HepG2 (cell line): ENCODE measurements around the gene SNN. TPM values are rescaled to one million over a fixed set of nuclear protein-coding genes. Genes with fewer than 3 reads are reported as not detected.

Source experiments
- BCL6 ChIP-seq: IDR thresholded peaks from 2 replicates; pipeline ENCODE4 v1.6.1; 2016; ENCODE audit warnings: missing genetic modification reagents, missing compliant biosample characterization
- HNRNPK ChIP-seq: fragments of 200-400 bp; formaldehyde crosslinking; IDR thresholded peaks from 2 replicates; pipeline ENCODE4 v1.6.1; 2018; ENCODE audit warnings: low read length, low read depth, moderate library complexity, mild to moderate bottlenecking; ENCODE audit not compliant: poor library complexity, severe bottlenecking
- PCBP1 ChIP-seq: fragments of 200-400 bp; formaldehyde crosslinking; IDR thresholded peaks from 2 replicates; pipeline ENCODE4 v1.6.1; 2017; ENCODE audit warnings: mild to moderate bottlenecking, low read depth, low read length, borderline replicate concordance
- SIN3A ChIP-seq: IDR thresholded peaks from 2 replicates; pipeline ENCODE4 v1.6.1; 2011; ENCODE audit warnings: low read depth, mild to moderate bottlenecking, control low read depth, low read length, borderline replicate concordance
- ZNF619 ChIP-seq: sonication (generic); formaldehyde crosslinking; IDR thresholded peaks from 2 replicates; pipeline ENCODE4 v1.4.0; 2020; ENCODE audit warnings: mild to moderate bottlenecking, missing genetic modification reagents
- polyA plus RNA-seq, 8 experiments: library from polyadenylated mRNA; depleted of rRNA in 3 of 8; stranded (reverse) in 7 of 8; unstranded in 1 of 8; fragments of >200 nt; fragmentation: Illumina TruSeq in 4 of 8; extraction: Trizol in 4 of 8; gene quantifications; 2 replicates each; pipeline versions ENCODE4 v1.2.1 to v1.2.3, GENCODE V29; 2011 to 2016; ENCODE audit warnings: low read depth in 4 of 8, missing spikeins in 1 of 8, mixed read lengths in 1 of 8; ENCODE audit not compliant: insufficient read depth in 1 of 8
- total RNA-seq, 5 experiments: library from RNA; depleted of rRNA; stranded (reverse); fragments of >200 nt; fragmentation: Illumina TruSeq; extraction: Trizol; gene quantifications; 2 replicates each; pipeline ENCODE4 v1.2.3, GENCODE V29; 2016; ENCODE audit warnings: low read depth in 1 of 5
- TF ChIP-seq, protein P1 (sequence below), 2 experiments: fragments of 450-650 bp in 1 of 2; sonication (generic) in 1 of 2; formaldehyde crosslinking; IDR thresholded peaks; 2 replicates each; pipeline versions ENCODE4 v1.5.0 to v1.8.0; 2020 to 2022; ENCODE audit warnings: mild to moderate bottlenecking in 1 of 2, missing genetic modification reagents in 1 of 2
- TF ChIP-seq, protein P2 (sequence below): sonication (generic); formaldehyde crosslinking; conservative IDR thresholded peaks from 2 replicates; pipeline ENCODE4 v1.5.0; 2020; ENCODE audit warnings: missing genetic modification reagents
- TF ChIP-seq, protein P3 (sequence below): sonication (generic); formaldehyde crosslinking; IDR thresholded peaks from 2 replicates; pipeline ENCODE4 v1.4.0; 2020; ENCODE audit warnings: mild to moderate bottlenecking, missing genetic modification reagents
- TF ChIP-seq, protein P4 (sequence below): IDR thresholded peaks from 2 replicates; pipeline ENCODE4 v1.6.1; 2016; ENCODE audit warnings: mild to moderate bottlenecking
- TF ChIP-seq, protein P5 (sequence below): sonication (generic); formaldehyde crosslinking; IDR thresholded peaks from 2 replicates; pipeline ENCODE4 v1.8.1; 2023; ENCODE audit warnings: missing genetic modification reagents, mild to moderate bottlenecking, borderline replicate concordance
- TF ChIP-seq, protein P6 (sequence below): sonication (generic); formaldehyde crosslinking; conservative IDR thresholded peaks from 2 replicates; pipeline ENCODE4 v1.4.0; 2020; ENCODE audit warnings: missing genetic modification reagents
- TF ChIP-seq, protein P7 (sequence below): sonication (generic); formaldehyde crosslinking; IDR thresholded peaks from 2 replicates; pipeline ENCODE4 v1.5.0; 2020; ENCODE audit warnings: mild to moderate bottlenecking, low read depth, missing genetic modification reagents, borderline replicate concordance

SNN gene
- total and polyA plus RNA-seq, 2 of the 13 experiments (the other 11 are each of a cell fraction or from before 2014, with no cell fraction given), result 5.2 to 8.4 TPM

DNA sequence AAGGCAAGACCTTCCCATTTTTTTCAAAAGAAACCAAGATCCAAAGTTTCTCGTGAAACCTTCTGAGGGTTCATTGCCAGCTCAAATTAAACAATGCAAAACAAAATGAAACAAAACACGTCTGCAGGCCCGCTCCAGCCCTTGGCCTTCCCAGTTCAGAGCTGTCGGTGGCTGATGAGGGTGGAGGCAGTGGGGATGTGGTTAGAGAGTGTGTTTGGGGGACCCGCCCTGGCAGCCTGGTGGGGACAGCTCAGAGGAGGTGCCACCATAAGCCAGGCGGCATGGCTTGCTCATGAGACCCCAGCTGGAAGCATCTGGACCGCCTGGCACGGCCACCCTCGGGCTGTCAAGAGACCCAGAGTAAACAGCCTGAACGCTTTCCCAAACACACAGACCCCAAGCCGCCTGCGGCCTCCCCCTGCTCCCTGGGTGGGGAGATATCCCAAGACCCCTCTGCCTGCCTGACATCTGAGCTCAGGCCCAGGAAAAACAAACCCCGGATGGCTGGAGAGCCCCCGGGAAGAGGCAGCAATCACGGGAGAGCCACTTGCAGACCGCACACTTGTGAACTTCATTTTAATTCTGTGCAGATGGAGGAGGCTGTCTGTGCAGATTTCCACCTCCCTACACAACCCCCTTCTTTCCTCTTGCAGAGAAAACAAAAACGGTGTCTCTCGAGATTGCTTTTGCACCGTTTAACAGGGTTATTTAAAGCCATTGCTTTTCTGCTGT lies 46.2 kb upstream of the SNN start (continued):
- TF ChIP-seq, protein P1, sequence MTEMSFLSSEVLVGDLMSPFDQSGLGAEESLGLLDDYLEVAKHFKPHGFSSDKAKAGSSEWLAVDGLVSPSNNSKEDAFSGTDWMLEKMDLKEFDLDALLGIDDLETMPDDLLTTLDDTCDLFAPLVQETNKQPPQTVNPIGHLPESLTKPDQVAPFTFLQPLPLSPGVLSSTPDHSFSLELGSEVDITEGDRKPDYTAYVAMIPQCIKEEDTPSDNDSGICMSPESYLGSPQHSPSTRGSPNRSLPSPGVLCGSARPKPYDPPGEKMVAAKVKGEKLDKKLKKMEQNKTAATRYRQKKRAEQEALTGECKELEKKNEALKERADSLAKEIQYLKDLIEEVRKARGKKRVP (CRISPR knock-in tag; IDR thresholded peaks at IDR 0.05), result no peak
- TF ChIP-seq, protein P2, sequence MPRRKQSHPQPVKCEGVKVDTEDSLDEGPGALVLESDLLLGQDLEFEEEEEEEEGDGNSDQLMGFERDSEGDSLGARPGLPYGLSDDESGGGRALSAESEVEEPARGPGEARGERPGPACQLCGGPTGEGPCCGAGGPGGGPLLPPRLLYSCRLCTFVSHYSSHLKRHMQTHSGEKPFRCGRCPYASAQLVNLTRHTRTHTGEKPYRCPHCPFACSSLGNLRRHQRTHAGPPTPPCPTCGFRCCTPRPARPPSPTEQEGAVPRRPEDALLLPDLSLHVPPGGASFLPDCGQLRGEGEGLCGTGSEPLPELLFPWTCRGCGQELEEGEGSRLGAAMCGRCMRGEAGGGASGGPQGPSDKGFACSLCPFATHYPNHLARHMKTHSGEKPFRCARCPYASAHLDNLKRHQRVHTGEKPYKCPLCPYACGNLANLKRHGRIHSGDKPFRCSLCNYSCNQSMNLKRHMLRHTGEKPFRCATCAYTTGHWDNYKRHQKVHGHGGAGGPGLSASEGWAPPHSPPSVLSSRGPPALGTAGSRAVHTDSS (CRISPR knock-in tag), result no peak
- no peak for TF ChIP-seq HNRNPK
- TF ChIP-seq ZNF619 (CRISPR knock-in tag), result peak; percentile 59; the same call in 1 of the 2 replicates
- TF ChIP-seq, protein P3, sequence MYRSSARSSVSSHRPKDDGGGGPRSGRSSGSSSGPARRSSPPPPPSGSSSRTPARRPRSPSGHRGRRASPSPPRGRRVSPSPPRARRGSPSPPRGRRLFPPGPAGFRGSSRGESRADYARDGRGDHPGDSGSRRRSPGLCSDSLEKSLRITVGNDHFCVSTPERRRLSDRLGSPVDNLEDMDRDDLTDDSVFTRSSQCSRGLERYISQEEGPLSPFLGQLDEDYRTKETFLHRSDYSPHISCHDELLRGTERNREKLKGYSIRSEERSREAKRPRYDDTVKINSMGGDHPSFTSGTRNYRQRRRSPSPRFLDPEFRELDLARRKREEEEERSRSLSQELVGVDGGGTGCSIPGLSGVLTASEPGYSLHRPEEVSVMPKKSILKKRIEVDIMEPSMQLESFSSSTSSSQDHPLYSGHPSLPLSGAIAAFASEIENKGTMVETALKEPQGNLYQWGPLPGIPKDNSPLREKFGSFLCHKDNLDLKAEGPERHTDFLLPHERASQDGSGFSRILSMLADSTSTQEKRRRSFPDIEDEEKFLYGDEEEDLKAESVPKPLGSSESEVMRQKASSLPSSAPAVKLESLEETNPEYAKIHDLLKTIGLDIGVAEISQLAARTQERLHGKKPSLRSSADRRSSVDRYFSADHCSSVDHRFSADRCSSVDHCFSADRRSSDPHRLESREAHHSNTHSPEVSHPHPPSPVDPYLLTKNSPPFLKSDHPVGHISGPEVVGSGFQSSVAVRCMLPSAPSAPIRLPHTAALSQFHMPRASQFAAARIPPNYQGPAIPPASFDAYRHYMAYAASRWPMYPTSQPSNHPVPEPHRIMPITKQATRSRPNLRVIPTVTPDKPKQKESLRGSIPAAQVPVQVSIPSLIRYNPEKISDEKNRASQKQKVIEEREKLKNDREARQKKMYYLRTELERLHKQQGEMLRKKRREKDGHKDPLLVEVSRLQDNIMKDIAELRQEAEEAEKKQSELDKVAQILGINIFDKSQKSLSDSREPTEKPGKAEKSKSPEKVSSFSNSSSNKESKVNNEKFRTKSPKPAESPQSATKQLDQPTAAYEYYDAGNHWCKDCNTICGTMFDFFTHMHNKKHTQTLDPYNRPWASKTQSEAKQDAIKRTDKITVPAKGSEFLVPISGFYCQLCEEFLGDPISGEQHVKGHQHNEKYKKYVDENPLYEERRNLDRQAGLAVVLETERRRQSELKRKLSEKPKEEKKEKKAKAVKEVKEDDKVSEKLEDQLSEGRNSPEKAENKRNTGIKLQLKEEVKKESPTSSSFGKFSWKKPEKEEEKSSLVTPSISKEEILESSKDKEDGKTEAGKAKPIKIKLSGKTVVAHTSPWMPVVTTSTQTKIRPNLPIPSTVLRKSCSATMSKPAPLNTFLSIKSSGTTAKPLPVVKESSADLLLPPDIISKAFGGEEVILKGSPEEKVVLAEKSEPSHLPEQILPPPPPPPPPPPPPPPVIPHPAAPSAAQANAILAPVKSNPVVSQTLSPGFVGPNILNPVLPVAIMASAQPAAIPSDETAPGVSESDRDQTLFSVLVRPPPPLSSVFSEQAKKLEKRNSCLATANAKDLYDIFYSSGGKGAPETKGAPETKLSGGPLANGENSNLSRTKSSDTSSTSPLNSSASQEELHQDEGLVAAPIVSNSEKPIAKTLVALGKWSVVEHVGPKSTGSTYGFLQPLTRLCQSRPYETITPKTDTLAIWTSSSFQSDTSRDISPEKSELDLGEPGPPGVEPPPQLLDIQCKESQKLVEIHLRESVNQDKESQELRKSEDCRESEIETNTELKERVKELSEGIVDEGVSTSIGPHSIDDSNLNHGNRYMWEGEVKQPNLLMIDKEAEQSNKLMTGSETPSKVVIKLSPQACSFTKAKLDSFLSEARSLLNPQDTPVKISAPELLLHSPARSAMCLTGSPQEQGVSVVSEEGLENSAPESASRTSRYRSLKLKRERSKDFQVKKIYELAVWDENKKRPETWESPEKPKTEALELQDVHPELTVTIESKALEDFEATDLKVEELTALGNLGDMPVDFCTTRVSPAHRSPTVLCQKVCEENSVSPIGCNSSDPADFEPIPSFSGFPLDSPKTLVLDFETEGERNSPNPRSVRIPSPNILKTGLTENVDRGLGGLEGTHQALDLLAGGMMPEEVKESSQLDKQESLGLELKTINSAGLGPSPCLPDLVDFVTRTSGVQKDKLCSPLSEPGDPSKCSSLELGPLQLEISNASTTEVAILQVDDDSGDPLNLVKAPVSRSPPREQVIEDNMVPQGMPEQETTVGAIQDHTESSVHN, result no peak
- no peak for TF ChIP-seq SIN3A
- TF ChIP-seq BCL6, result no peak
- TF ChIP-seq, protein P4, sequence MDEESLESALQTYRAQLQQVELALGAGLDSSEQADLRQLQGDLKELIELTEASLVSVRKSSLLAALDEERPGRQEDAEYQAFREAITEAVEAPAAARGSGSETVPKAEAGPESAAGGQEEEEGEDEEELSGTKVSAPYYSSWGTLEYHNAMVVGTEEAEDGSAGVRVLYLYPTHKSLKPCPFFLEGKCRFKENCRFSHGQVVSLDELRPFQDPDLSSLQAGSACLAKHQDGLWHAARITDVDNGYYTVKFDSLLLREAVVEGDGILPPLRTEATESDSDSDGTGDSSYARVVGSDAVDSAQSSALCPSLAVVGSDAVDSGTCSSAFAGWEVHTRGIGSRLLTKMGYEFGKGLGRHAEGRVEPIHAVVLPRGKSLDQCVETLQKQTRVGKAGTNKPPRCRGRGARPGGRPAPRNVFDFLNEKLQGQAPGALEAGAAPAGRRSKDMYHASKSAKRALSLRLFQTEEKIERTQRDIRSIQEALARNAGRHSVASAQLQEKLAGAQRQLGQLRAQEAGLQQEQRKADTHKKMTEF (CRISPR knock-in tag), result no peak
- no peak for TF ChIP-seq PCBP1
- TF ChIP-seq, protein P5, sequence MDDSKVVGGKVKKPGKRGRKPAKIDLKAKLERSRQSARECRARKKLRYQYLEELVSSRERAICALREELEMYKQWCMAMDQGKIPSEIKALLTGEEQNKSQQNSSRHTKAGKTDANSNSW (CRISPR knock-in tag), result no peak
- TF ChIP-seq, protein P6, sequence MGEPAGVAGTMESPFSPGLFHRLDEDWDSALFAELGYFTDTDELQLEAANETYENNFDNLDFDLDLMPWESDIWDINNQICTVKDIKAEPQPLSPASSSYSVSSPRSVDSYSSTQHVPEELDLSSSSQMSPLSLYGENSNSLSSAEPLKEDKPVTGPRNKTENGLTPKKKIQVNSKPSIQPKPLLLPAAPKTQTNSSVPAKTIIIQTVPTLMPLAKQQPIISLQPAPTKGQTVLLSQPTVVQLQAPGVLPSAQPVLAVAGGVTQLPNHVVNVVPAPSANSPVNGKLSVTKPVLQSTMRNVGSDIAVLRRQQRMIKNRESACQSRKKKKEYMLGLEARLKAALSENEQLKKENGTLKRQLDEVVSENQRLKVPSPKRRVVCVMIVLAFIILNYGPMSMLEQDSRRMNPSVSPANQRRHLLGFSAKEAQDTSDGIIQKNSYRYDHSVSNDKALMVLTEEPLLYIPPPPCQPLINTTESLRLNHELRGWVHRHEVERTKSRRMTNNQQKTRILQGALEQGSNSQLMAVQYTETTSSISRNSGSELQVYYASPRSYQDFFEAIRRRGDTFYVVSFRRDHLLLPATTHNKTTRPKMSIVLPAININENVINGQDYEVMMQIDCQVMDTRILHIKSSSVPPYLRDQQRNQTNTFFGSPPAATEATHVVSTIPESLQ, result no peak
- TF ChIP-seq, protein P7, sequence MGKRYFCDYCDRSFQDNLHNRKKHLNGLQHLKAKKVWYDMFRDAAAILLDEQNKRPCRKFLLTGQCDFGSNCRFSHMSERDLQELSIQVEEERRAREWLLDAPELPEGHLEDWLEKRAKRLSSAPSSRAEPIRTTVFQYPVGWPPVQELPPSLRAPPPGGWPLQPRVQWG (CRISPR knock-in tag), result no peak
